ENCODE data around the gene CRYGS. TPM values are rescaled to one million over a fixed set of nuclear protein-coding genes. Genes with fewer than 3 reads are reported as not detected.

Gene CRYGS
- total RNA-seq, 1 experiment from 2014 or later: 7.2 TPM

DNA sequence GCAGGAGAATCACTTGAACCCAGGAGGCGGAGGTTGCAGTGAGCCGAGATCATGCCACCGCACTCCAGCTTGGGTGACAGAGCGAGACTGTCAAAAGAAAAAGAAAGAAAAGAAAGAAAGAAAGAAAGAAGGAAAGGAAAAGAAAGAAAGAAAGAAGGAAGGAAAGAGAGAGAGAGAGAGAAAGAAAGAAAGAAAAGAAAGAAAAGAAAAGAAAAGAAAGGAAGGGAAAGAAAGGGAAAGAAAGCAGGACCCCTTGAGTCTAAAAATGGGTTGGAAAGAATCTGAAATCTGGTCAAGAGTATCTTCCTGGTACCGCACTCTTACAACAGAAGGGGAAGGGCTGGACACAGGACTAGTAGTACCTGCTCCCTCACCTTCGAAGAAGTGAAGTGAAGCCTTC is 19.6 kb downstream of the CRYGS start:
- H3K27ac Mint-ChIP-seq (ENCODE audit: unreplicated experiment): no peak overlapping the region
- no TSS peak for BruUV-seq (replicated peaks)
- CTCF ChIA-PET: no interaction called here
- TF ChIP-seq, protein P1, sequence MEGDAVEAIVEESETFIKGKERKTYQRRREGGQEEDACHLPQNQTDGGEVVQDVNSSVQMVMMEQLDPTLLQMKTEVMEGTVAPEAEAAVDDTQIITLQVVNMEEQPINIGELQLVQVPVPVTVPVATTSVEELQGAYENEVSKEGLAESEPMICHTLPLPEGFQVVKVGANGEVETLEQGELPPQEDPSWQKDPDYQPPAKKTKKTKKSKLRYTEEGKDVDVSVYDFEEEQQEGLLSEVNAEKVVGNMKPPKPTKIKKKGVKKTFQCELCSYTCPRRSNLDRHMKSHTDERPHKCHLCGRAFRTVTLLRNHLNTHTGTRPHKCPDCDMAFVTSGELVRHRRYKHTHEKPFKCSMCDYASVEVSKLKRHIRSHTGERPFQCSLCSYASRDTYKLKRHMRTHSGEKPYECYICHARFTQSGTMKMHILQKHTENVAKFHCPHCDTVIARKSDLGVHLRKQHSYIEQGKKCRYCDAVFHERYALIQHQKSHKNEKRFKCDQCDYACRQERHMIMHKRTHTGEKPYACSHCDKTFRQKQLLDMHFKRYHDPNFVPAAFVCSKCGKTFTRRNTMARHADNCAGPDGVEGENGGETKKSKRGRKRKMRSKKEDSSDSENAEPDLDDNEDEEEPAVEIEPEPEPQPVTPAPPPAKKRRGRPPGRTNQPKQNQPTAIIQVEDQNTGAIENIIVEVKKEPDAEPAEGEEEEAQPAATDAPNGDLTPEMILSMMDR (IDR thresholded peaks at IDR 0.05; ENCODE audit: unreplicated experiment): no peak
- intact Hi-C loops (cut with micrococcal nuclease; ENCODE audit: unreplicated experiment): no loop called here
- no peaks in the 10 kb centered on the region for H3K4me1 Mint-ChIP-seq (ENCODE audit: low read depth, unreplicated experiment)
- H3K9me3 Mint-ChIP-seq (ENCODE audit: low read depth, unreplicated experiment): no peaks in the 10 kb centered on the region
- DNase-seq: no peak
- H3K36me3 Mint-ChIP-seq (ENCODE audit: insufficient read depth, unreplicated experiment): no peaks in the 10 kb centered on the region
- H3K27me3 Mint-ChIP-seq (ENCODE audit: unreplicated experiment): peaks cover 50% of the 10 kb centered on the region
- H3K4me3 Mint-ChIP-seq (ENCODE audit: low read depth, unreplicated experiment): no peak overlapping the region

DNA sequence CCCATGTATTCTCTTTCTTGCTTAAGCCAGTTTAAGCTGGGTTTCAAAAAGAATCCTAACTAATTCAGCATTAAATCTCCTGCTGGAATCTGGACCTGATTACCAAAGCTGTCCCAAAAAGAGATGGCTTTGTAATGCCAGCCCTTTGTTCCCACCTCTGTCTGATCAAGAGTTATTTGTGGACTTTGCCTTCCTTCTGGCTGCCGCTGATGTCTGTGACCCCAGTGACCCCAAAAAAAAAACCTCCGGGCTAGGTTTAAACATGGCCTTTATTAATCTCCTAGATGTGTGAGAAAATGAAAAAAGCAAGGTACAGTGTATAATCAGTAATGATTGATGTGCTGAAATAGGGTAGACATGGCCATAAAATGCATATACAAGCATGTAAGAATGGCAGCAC is 20.7 kb downstream of the CRYGS start:
- BruUV-seq (replicated peaks): no TSS peak
- Mint-ChIP-seq H3K4me1 (ENCODE audit: low read depth, unreplicated experiment) (no peaks in the 10 kb centered on the region), H3K27me3 (ENCODE audit: unreplicated experiment) (peaks cover 60% of the 10 kb centered on the region), H3K9me3 (ENCODE audit: low read depth, unreplicated experiment) (no peaks in the 10 kb centered on the region), H3K4me3 (ENCODE audit: low read depth, unreplicated experiment) (no peak overlapping the region), H3K36me3 (ENCODE audit: insufficient read depth, unreplicated experiment) (no peaks in the 10 kb centered on the region), H3K27ac (ENCODE audit: unreplicated experiment) (no peak overlapping the region)
- CTCF ChIA-PET: no interaction called here
- DNase-seq: no peak
- intact Hi-C loops (cut with micrococcal nuclease; ENCODE audit: unreplicated experiment): no loop called here
- TF ChIP-seq, protein P1 (IDR thresholded peaks at IDR 0.05; ENCODE audit: unreplicated experiment): no peak

DNA sequence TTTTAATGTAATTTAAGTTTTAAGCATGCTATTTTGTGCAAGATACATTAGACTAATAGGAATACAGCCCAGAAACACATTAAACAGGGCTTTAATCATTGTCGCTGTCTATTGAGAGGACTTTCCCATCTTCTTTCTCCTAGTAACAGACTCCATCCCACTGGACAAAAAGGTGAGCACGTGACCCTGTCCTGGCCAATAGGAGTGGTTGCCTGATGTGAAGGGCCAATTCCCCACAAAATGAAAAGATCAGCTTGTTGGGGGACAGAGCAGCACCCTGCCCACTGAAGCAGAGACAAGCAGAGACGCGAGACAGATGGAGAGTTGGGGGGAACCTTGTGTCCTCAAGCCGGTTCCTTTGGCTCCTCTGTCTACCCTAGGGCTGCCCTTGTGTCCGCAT is 21.2 kb downstream of the CRYGS start:
- DNase-seq: no peak
- Mint-ChIP-seq H3K27me3 (ENCODE audit: unreplicated experiment) (peaks cover 60% of the 10 kb centered on the region), H3K9me3 (ENCODE audit: low read depth, unreplicated experiment) (no peaks in the 10 kb centered on the region), H3K36me3 (ENCODE audit: insufficient read depth, unreplicated experiment) (no peaks in the 10 kb centered on the region), H3K4me3 (ENCODE audit: low read depth, unreplicated experiment) (no peak overlapping the region), H3K27ac (ENCODE audit: unreplicated experiment) (no peak overlapping the region), H3K4me1 (ENCODE audit: low read depth, unreplicated experiment) (no peaks in the 10 kb centered on the region)
- CTCF ChIA-PET: no interaction called here
- no TSS peak for BruUV-seq (replicated peaks)
- TF ChIP-seq, protein P1 (IDR thresholded peaks at IDR 0.05; ENCODE audit: unreplicated experiment): no peak
- intact Hi-C loops (cut with micrococcal nuclease; ENCODE audit: unreplicated experiment): no loop called here

DNA sequence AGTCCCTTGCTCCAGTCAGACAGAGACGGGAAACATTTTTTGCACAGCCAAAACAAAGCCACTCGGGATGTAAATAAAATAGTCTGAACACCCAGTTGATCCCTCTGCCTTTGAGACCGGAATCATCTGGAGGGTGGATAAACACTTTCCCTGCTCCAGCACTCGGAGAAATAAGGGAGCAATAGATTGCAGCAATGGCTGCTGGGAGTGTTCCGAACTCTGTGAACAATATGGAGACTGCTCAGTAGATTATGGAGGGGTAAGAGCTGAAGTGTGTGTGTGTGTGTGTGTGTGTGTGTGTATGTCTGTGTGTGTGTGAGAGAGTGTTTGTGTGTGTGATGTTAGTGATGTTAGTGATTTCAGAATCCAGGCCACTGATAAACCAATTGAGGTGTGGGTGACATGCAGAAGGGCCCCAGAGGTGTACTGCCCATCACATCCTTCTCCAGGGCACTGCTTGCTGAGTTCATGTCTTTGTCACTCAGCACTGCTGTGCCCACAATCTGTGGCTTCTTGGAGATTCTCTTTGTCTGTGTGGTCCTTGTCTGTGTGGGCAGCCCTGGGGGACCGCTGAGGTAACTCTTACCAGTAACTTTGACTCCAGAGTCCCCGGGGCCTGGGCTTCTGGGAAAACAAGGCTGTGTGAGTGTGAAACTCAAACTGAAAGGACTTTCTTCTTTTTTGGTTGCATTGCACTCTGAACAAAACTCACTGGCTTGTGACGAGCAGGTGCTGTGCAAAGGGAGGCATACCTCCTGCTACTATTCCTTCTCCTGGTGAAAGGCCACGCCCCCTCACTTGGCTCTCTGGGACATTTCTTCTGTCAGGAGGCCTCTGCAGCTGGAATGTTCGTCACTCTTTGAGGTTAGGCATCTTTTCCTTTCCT is 23.0 kb downstream of the CRYGS start:
- Mint-ChIP-seq H3K36me3 (ENCODE audit: insufficient read depth, unreplicated experiment) (no peaks in the 10 kb centered on the region), H3K9me3 (ENCODE audit: low read depth, unreplicated experiment) (no peaks in the 10 kb centered on the region), H3K27me3 (ENCODE audit: unreplicated experiment) (peaks cover 72% of the 10 kb centered on the region), H3K4me3 (ENCODE audit: low read depth, unreplicated experiment) (no peak overlapping the region), H3K4me1 (ENCODE audit: low read depth, unreplicated experiment) (no peaks in the 10 kb centered on the region), H3K27ac (ENCODE audit: unreplicated experiment) (no peak overlapping the region)
- intact Hi-C loops (cut with micrococcal nuclease; ENCODE audit: unreplicated experiment): no loop called here
- TF ChIP-seq, protein P1 (IDR thresholded peaks at IDR 0.05; ENCODE audit: unreplicated experiment): no peak
- DNase-seq: no peak
- BruUV-seq (replicated peaks): no TSS peak
- CTCF ChIA-PET: interaction anchor here (0.9 kb wide), 1 partner anchor 168 kb away, joined by 4 read pairs; no protein-coding TSS in a partner anchor
